Fibroblast of lung (primary cell): ENCODE results near the gene EDN2.

Experiments
- CTCF ChIP-seq, 2 donors: IDR thresholded peaks in 1 of 2; conservative IDR thresholded peaks in 1 of 2; 1 replicate in 1 of 2; 2 replicates in 1 of 2; pipeline ENCODE4 v1.5.1; 2011 to 2012; ENCODE audit warnings: low read length in 2 of 2, control low read depth in 1 of 2, inconsistent platforms in 1 of 2, low read depth in 1 of 2, mild to moderate bottlenecking in 1 of 2
- EZH2 ChIP-seq: IDR thresholded peaks from 2 replicates; pipeline ENCODE4 v1.5.1; 2012; ENCODE audit warnings: low read length, control low read depth, mild to moderate bottlenecking; ENCODE audit errors: missing control alignments

- TF ChIP-seq CTCF (conservative IDR thresholded peaks at IDR 0.05 in 1 of 2, IDR thresholded peaks at IDR 0.05 in 1 of 2; ENCODE audit: low read depth in 1 of 2, low read length in 2 of 2) (no peak), EZH2 (no peak)
These were observed 30.7 kb upstream of the EDN2 start for GRCh38 chr1:41515131-41515678.
